ENCODE measurements around the gene TRAPPC14. TPM values are rescaled to one million over a fixed set of nuclear protein-coding genes. Genes with fewer than 3 reads are reported as not detected.

Gene TRAPPC14
- total and polyA plus RNA-seq, 9 of the 15 experiments (the other 6 are each of a cell fraction or from before 2014, with no cell fraction given): 0.42 to 45.9 (median 18.2) TPM

DNA sequence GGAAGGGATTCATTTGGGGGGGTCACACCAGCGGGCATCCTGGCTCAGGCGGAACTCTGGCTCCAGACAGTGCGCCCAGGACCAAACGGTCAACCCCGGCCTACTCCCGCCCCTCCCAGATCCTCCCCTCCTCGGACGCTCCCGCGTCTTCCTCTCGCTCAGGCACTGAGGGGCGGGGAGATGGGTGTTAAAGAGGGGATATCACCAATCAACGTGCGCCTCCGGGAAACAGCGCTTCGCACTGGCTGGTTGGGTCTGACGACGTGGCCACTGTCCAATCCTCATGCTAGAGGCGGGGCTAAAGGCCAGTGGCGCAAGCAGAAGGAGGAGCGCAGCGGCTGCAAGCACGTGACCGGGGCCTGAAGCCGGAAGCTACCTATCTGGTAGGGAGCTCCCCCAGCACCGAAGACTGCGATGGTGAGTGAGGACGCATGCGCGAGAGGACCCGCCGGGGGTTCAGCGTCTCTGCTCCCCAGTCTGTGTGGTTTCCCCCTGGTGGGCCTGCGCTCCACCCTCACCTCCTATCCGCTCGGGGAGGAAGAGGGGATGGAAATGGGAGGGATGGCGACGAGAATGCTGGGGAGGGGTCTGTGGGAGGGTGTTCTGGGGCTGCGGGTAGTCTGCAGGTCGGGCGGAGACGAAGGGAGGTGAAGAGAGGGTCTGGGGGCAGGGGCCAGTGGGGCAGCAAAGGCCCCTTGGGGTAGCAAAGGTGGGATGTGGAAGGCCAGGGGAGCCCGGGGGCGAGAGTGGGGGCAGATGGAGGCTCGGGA is 9.8 kb downstream of the TRAPPC14 start, which contains the start of gene LAMTOR4 (continued):
- 0 out of 2 replicates have a peak, but pooled peaks have one; percentile 8 for TF ChIP-seq HDGF (IDR thresholded peaks at IDR 0.05)
- TF ChIP-seq, protein P1, sequence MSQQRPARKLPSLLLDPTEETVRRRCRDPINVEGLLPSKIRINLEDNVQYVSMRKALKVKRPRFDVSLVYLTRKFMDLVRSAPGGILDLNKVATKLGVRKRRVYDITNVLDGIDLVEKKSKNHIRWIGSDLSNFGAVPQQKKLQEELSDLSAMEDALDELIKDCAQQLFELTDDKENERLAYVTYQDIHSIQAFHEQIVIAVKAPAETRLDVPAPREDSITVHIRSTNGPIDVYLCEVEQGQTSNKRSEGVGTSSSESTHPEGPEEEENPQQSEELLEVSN (IDR thresholded peaks at IDR 0.05; ENCODE audit: borderline replicate concordance in 1 of 2, extremely low read depth in 1 of 2, insufficient read depth in 1 of 2, insufficient read length in 1 of 2, low read depth in 1 of 2, low read length in 1 of 2, poor library complexity in 1 of 2, severe bottlenecking in 1 of 2): peak; percentile 65 to 82
- TF ChIP-seq MBD2 (IDR thresholded peaks at IDR 0.05; ENCODE audit: borderline replicate concordance, low read depth): peak; percentile 99
- no peak for TF ChIP-seq BCL6 (CRISPR knock-in tag; IDR thresholded peaks at IDR 0.05)
- TF ChIP-seq ZBTB7A (IDR thresholded peaks at IDR 0.05; ENCODE audit: borderline replicate concordance, control insufficient read depth, low read depth, low read length): peak; percentile 70; the same call in 1 of the 2 replicates
- TF ChIP-seq HDAC2 (IDR thresholded peaks at IDR 0.05): peak; percentile 51; the same call in 1 of the 2 replicates
- TF ChIP-seq SPI1 (IDR thresholded peaks at IDR 0.05; ENCODE audit: borderline replicate concordance, low read depth, low read length): peak; percentile 23; the same call in 1 of the 2 replicates
- TF ChIP-seq ZNF232 (CRISPR knock-in tag; IDR thresholded peaks at IDR 0.05): 0 out of 2 replicates have a peak, but pooled peaks have one; percentile 14
- no peak; the same call in 1 of the 2 replicates for TF ChIP-seq ERF (CRISPR knock-in tag; IDR thresholded peaks at IDR 0.05)
- no peak for TF ChIP-seq ZBTB1 (CRISPR knock-in tag; IDR thresholded peaks at IDR 0.05; ENCODE audit: borderline replicate concordance, low read depth)
- TF ChIP-seq CCAR2 (IDR thresholded peaks at IDR 0.05; ENCODE audit: low read depth, low read length): no peak
- TF ChIP-seq NEUROD1 (IDR thresholded peaks at IDR 0.05; ENCODE audit: borderline replicate concordance, low read depth, low read length, partially characterized antibody): peak; percentile 99
- peak; percentile 80; the same call in 1 of the 2 replicates for TF ChIP-seq MTA3 (IDR thresholded peaks at IDR 0.05; ENCODE audit: borderline replicate concordance)
- peak; percentile 74 for TF ChIP-seq EP400 (IDR thresholded peaks at IDR 0.05)
- TF ChIP-seq PML (IDR thresholded peaks at IDR 0.05; ENCODE audit: low read length): peak; percentile 59; the same call in 1 of the 2 replicates
- TF ChIP-seq POLR2AphosphoS2 (IDR thresholded peaks at IDR 0.05; ENCODE audit: low read length): 0 out of 2 replicates have a peak, but pooled peaks have one; percentile 37
- TF ChIP-seq CBFB (CRISPR knock-in tag; IDR thresholded peaks at IDR 0.05): peak; percentile 72
- peak; percentile 16; the same call in 1 of the 2 replicates for TF ChIP-seq DPF2 (IDR thresholded peaks at IDR 0.05)
- TF ChIP-seq PYGO2 (tag; IDR thresholded peaks at IDR 0.05): no peak
- peak; percentile 92 for TF ChIP-seq ATF7 (IDR thresholded peaks at IDR 0.05)
- TF ChIP-seq ETV6 (IDR thresholded peaks at IDR 0.05; ENCODE audit: borderline replicate concordance in 1 of 2, low read depth in 2 of 2, low read length in 1 of 2): no peak
- TF ChIP-seq ETV6 (CRISPR knock-in tag; IDR thresholded peaks at IDR 0.05; ENCODE audit: borderline replicate concordance): no peak
- peak; percentile 99 for TF ChIP-seq TOE1 (IDR thresholded peaks at IDR 0.05; ENCODE audit: borderline replicate concordance)
- TF ChIP-seq TOE1 (CRISPR knock-in tag; IDR thresholded peaks at IDR 0.05; ENCODE audit: borderline replicate concordance, low read depth): no peak
- TF ChIP-seq ZNF551 (CRISPR knock-in tag; IDR thresholded peaks at IDR 0.05): no peak
- no peak for TF ChIP-seq NCOR1 (IDR thresholded peaks at IDR 0.05)
- peak; percentile 69; the same call in 1 of the 2 replicates for TF ChIP-seq DIDO1 (tag; IDR thresholded peaks at IDR 0.05; ENCODE audit: low read depth)
